Mesothelial cell of epicardium (in vitro differentiated cells): ENCODE results near the gene PPFIA4. TPM values are rescaled to one million over a fixed set of nuclear protein-coding genes. Genes with fewer than 3 reads are reported as not detected.
"Not testable (repeated sequence)": the region's sequence is repeated elsewhere in the genome, so short reads cannot be mapped to it uniquely, and the experiment has no call there.

Experiments
- DNase-seq, 2 experiments: peaks; one replicate each; pipeline ENCODE4 v3.0.0; 2021; ENCODE audit warnings: low spot score in 2 of 2; ENCODE audit not compliant: unreplicated experiment in 2 of 2
- H3K27ac Mint-ChIP-seq: 2 replicates; pipeline ENCODE4 v1.8.0; 2021; ENCODE audit warnings: mixed read lengths
- H3K27me3 Mint-ChIP-seq: 2 replicates; pipeline ENCODE4 v1.8.0; 2021; ENCODE audit warnings: low read depth, mixed read lengths
- H3K36me3 Mint-ChIP-seq: 2 replicates; pipeline ENCODE4 v1.8.0; 2021; ENCODE audit warnings: mixed read lengths
- H3K4me1 Mint-ChIP-seq: 2 replicates; pipeline ENCODE4 v1.8.0; 2021; ENCODE audit warnings: mixed read lengths
- H3K4me3 Mint-ChIP-seq: 2 replicates; pipeline ENCODE4 v1.8.0; 2021; ENCODE audit warnings: mild to moderate bottlenecking, moderate library complexity, mixed read lengths
- H3K9me3 Mint-ChIP-seq: 2 replicates; pipeline ENCODE4 v1.8.0; 2021; ENCODE audit warnings: mixed read lengths
- CTCF ChIP-seq: fragments of 200-600 bp; sonication (generic); IDR thresholded peaks from one replicate; pipeline ENCODE4 v1.5.0; 2021; ENCODE audit warnings: antibody characterized with exemption; ENCODE audit not compliant: unreplicated experiment
- total RNA-seq: library from RNA; stranded (reverse); gene quantifications from 3 replicates; pipeline ENCODE4 v1.2.1, GENCODE V29; 2021

PPFIA4 gene
- total RNA-seq: 35.3 to 39.4 TPM (median 38.9 TPM) in 3 replicates

- Mint-ChIP-seq H3K9me3 (no peaks in the 10 kb centered on the region), H3K36me3 (peaks cover 7% of the 10 kb centered on the region), H3K27ac (peak within 1 kb of the TSS; percentile 82), H3K4me3 (peak within 1 kb of the TSS; percentile 72), H3K4me1 (peaks cover 18% of the 10 kb centered on the region), H3K27me3 (peaks cover 19% of the 10 kb centered on the region)
- DNase-seq: peak; percentile 89 to 90
- TF ChIP-seq CTCF: no peak
Measured at GRCh38 chr1:203026031-203026665, at the start of gene PPFIA4. Gene PPFIA4, plus strand, starts transcription at chr1:203026491. Its CDS starts 12,518 bp downstream, at chr1:203039009.

GRCh38 chr1:202976633-202977032 lies 49.7 kb upstream of the PPFIA4 start:
- H3K4me1 Mint-ChIP-seq: no peaks in the 10 kb centered on the region
- no peaks in the 10 kb centered on the region for H3K9me3 Mint-ChIP-seq
- DNase-seq: no peak
- H3K27me3 Mint-ChIP-seq: peaks cover 72% of the 10 kb centered on the region
- no peaks in the 10 kb centered on the region for H3K36me3 Mint-ChIP-seq
- no peak overlapping the region for H3K4me3 Mint-ChIP-seq
- TF ChIP-seq CTCF: no peak
- H3K27ac Mint-ChIP-seq: no peak overlapping the region

GRCh38 chr1:202979459-202979858 lies 46.8 kb upstream of the PPFIA4 start:
- Mint-ChIP-seq H3K27me3 (peaks cover 51% of the 10 kb centered on the region), H3K36me3 (no peaks in the 10 kb centered on the region), H3K9me3 (no peaks in the 10 kb centered on the region), H3K4me1 (no peaks in the 10 kb centered on the region), H3K27ac (no peak overlapping the region), H3K4me3 (no peak overlapping the region)
- no peak for DNase-seq
- TF ChIP-seq CTCF: no peak

GRCh38 chr1:202981939-202982338 lies 44.4 kb upstream of the PPFIA4 start:
- Mint-ChIP-seq H3K27me3 (peaks cover 50% of the 10 kb centered on the region), H3K4me3 (no peak overlapping the region), H3K9me3 (no peaks in the 10 kb centered on the region), H3K27ac (no peak overlapping the region), H3K36me3 (no peaks in the 10 kb centered on the region), H3K4me1 (no peaks in the 10 kb centered on the region)
- DNase-seq: no peak
- no peak for TF ChIP-seq CTCF

- Mint-ChIP-seq H3K9me3 (no peaks in the 10 kb centered on the region), H3K27ac (no peak overlapping the region), H3K4me1 (no peaks in the 10 kb centered on the region), H3K4me3 (no peak overlapping the region), H3K27me3 (peaks cover 46% of the 10 kb centered on the region), H3K36me3 (no peaks in the 10 kb centered on the region)
- no peak for TF ChIP-seq CTCF
- DNase-seq: no peak
Measured at GRCh38 chr1:202982715-202983430, 43.4 kb upstream of the PPFIA4 start.

- not testable (repeated sequence) for H3K36me3 Mint-ChIP-seq, DNase-seq, H3K9me3 Mint-ChIP-seq, H3K4me1 Mint-ChIP-seq, H3K4me3 Mint-ChIP-seq, H3K27ac Mint-ChIP-seq
- peaks cover 48% of the 10 kb centered on the region for H3K27me3 Mint-ChIP-seq
Measured at GRCh38 chr1:202986120-202986519, 40.2 kb upstream of the PPFIA4 start.
